ENCODE data around the gene PRKCA. TPM values are rescaled to one million over a fixed set of nuclear protein-coding genes. Genes with fewer than 3 reads are reported as not detected.
"Not testable (repeated sequence)": the region's sequence is repeated elsewhere in the genome, so short reads cannot be mapped to it uniquely, and the experiment has no call there.

PRKCA gene
- polyA plus RNA-seq (2011; rRNA removed) (61.6 and 66.8 TPM in 2 replicates), polyA minus RNA-seq (2011; rRNA and poly(A)+ RNA removed) (104 and 115 TPM in 2 replicates)

- H3K27ac ChIP-seq (ENCODE audit: low read depth, low read length): peak within 1 kb of the TSS; percentile 13
- no peak for DNase-seq (ENCODE audit: low read depth, low spot score)
- no peaks in the 10 kb centered on the region; the same call in 1 of the 2 replicates for H3K9me3 ChIP-seq (ENCODE audit: control insufficient read depth, insufficient read depth, low read length)
- CTCF ChIA-PET: no interaction called here
- no peaks in the 10 kb centered on the region for H3K27me3 ChIP-seq (ENCODE audit: control insufficient read depth, insufficient read depth, low read length)
- POLR2A ChIA-PET: interaction anchor here (0.6 kb wide), 1 partner anchor 53 kb away, joined by 3 read pairs; no protein-coding TSS in a partner anchor
- TF ChIP-seq CTCF (IDR thresholded peaks at IDR 0.05; ENCODE audit: low read depth, low read length): no peak
- H3K4me3 ChIP-seq (ENCODE audit: low read depth, low read length): peak within 1 kb of the TSS; percentile 87
Measured at GRCh38 chr17:66301864-66302741, at the start of gene PRKCA. Gene PRKCA, plus strand, starts transcription at chr17:66302613.

GRCh38 chr17:66253458-66253857 lies 49.0 kb upstream of the PRKCA start:
- POLR2A ChIA-PET: not testable (repeated sequence)

GRCh38 chr17:66255112-66255511 lies 47.3 kb upstream of the PRKCA start:
- no peaks in the 10 kb centered on the region for H3K27me3 ChIP-seq (ENCODE audit: control insufficient read depth, insufficient read depth, low read length)
- ChIA-PET POLR2A (no interaction called here), CTCF (interaction anchor here (0.7 to 1.9 kb wide), 10 partner anchors 8 to 1023 kb away, joined by 3 to 9 read pairs (median 4); no protein-coding TSS in a partner anchor)
- H3K27ac ChIP-seq (ENCODE audit: low read depth, low read length): no peak overlapping the region
- H3K4me3 ChIP-seq (ENCODE audit: low read depth, low read length): no peak overlapping the region
- H3K9me3 ChIP-seq (ENCODE audit: control insufficient read depth, insufficient read depth, low read length): no peaks in the 10 kb centered on the region
- TF ChIP-seq CTCF (IDR thresholded peaks at IDR 0.05; ENCODE audit: low read depth, low read length): peak; percentile 82
- peak; percentile 62 for DNase-seq (ENCODE audit: low read depth, low spot score)

More at GRCh38 chr17:66253458-66253857, 49.0 kb upstream of the PRKCA start:
- DNase-seq (ENCODE audit: low read depth, low spot score); H3K27me3 ChIP-seq (ENCODE audit: control insufficient read depth, insufficient read depth, low read length); H3K4me3 ChIP-seq (ENCODE audit: low read depth, low read length); CTCF ChIA-PET; H3K27ac ChIP-seq (ENCODE audit: low read depth, low read length); H3K9me3 ChIP-seq (ENCODE audit: control insufficient read depth, insufficient read depth, low read length): not testable (repeated sequence)

GRCh38 chr17:66255527-66255971 lies 46.9 kb upstream of the PRKCA start:
- H3K9me3 ChIP-seq (ENCODE audit: control insufficient read depth, insufficient read depth, low read length): no peaks in the 10 kb centered on the region
- H3K27me3 ChIP-seq (ENCODE audit: control insufficient read depth, insufficient read depth, low read length): no peaks in the 10 kb centered on the region
- no peak for TF ChIP-seq CTCF (IDR thresholded peaks at IDR 0.05; ENCODE audit: low read depth, low read length)
- H3K27ac ChIP-seq (ENCODE audit: low read depth, low read length): no peak overlapping the region
- ChIA-PET POLR2A (no interaction called here), CTCF (interaction anchor here (0.7 to 1.9 kb wide), 6 partner anchors 10 to 1024 kb away, joined by 3 to 9 read pairs (median 4); no protein-coding TSS in a partner anchor)
- no peak for DNase-seq (ENCODE audit: low read depth, low spot score)
- no peak overlapping the region for H3K4me3 ChIP-seq (ENCODE audit: low read depth, low read length)

- Histone ChIP-seq H3K4me3 (ENCODE audit: low read depth, low read length) (no peak overlapping the region), H3K27me3 (ENCODE audit: control insufficient read depth, insufficient read depth, low read length) (no peaks in the 10 kb centered on the region), H3K9me3 (ENCODE audit: control insufficient read depth, insufficient read depth, low read length) (no peaks in the 10 kb centered on the region), H3K27ac (ENCODE audit: low read depth, low read length) (no peak overlapping the region)
- no peak for TF ChIP-seq CTCF (IDR thresholded peaks at IDR 0.05; ENCODE audit: low read depth, low read length)
- no peak for DNase-seq (ENCODE audit: low read depth, low spot score)
- ChIA-PET POLR2A (interaction anchor here (0.7 kb wide), 1 partner anchor 209 kb away, joined by 6 read pairs; no protein-coding TSS in a partner anchor), CTCF (no interaction called here)
Measured at GRCh38 chr17:66260275-66260674, 42.1 kb upstream of the PRKCA start.
